GM12878 (cell line): ENCODE results near the gene ACTR10. TPM values are rescaled to one million over a fixed set of nuclear protein-coding genes. Genes with fewer than 3 reads are reported as not detected.

ENCODE experiments used
- ATAC-seq: fragments of 200-7000 bp; cut with Tn5 transposase; 3 replicates; pipeline ENCODE4 v1.9.1; 2020; ENCODE audit warnings: mild to moderate bottlenecking, moderate library complexity
- BruUV-seq: library from RNA; stranded (reverse); fragments of 400-500 nt; replicated peaks from 2 replicates; lab custom pipeline; 2021; lab: Mats Ljungman, UMichigan
- CTCF ChIA-PET: fragments of 300-600 bp; sonication (Branson Sonifier 250); formaldehyde crosslinking; extraction: SDS; loops from one replicate; lab custom pipeline; 2021; ENCODE audit warnings: inconsistent platforms; lab: Yijun Ruan, JAX
- POLR2A ChIA-PET: fragments of 350-600 bp; formaldehyde crosslinking; extraction: SDS; loops from one replicate; lab custom pipeline; 2021; ENCODE audit warnings: inconsistent platforms; lab: Charles Lee
- RAD21 ChIA-PET: fragments of 300-600 bp; sonication (Branson Sonifier 250); formaldehyde crosslinking; loops from one replicate; lab custom pipeline; 2023; ENCODE audit warnings: antibody characterized with exemption; ENCODE audit not compliant: unreplicated experiment; lab: Charles Lee
- SMC1A ChIA-PET: fragments of 300-600 bp; sonication (Branson Sonifier 250); formaldehyde crosslinking; loops from one replicate; lab custom pipeline; 2023; ENCODE audit not compliant: unreplicated experiment, uncharacterized antibody; lab: Charles Lee
- DNase-seq: peaks from one replicate; pipeline ENCODE4 v3.0.0-alpha.2; 2011; ENCODE audit warnings: low read depth, low spot score
- FAIRE-seq: peaks from 3 replicates; lab custom pipeline; 2011; peaks lifted over from hg19 to GRCh38; lab: Jason Lieb, UNC
- H2AFZ ChIP-seq: 2 replicates; pipeline ENCODE4 v1.6.0; 2011; ENCODE audit warnings: low read depth, low read length, control low read depth; ENCODE audit not compliant: control insufficient read depth
- H3K27ac ChIP-seq: 2 replicates; pipeline ENCODE4 v1.5.1; 2011; ENCODE audit warnings: control low read depth; ENCODE audit not compliant: control insufficient read depth, insufficient read depth
- H3K27me3 ChIP-seq, 2 experiments: replicated peaks in 1 of 2; 2 replicates each; pipeline versions ENCODE4 v1.6.0 to v1.6.1; 2011; ENCODE audit warnings: low read length in 1 of 2; ENCODE audit not compliant: control insufficient read depth in 2 of 2, insufficient read depth in 2 of 2
- H3K36me3 ChIP-seq, 2 experiments: 2 replicates each; pipeline ENCODE4 v1.5.1; 2011; ENCODE audit warnings: low read length in 1 of 2; ENCODE audit not compliant: control insufficient read depth in 2 of 2, insufficient read depth in 2 of 2
- H3K4me1 ChIP-seq: 2 replicates; pipeline ENCODE4 v1.6.1; 2011; ENCODE audit warnings: mild to moderate bottlenecking, low read length, moderate library complexity, mixed read lengths; ENCODE audit not compliant: control insufficient read depth, insufficient read depth
- H3K4me2 ChIP-seq: 2 replicates; pipeline ENCODE4 v1.6.0; 2011; ENCODE audit warnings: control low read depth; ENCODE audit not compliant: control insufficient read depth, insufficient read depth
- H3K4me3 ChIP-seq: fragments of 200-600 bp; sonication (generic); 2 replicates; pipeline ENCODE4 v1.5.1; 2016
- H3K79me2 ChIP-seq: 2 replicates; pipeline ENCODE4 v1.6.0; 2011; ENCODE audit warnings: low read length; ENCODE audit not compliant: control insufficient read depth, insufficient read depth
- H3K9ac ChIP-seq: 2 replicates; pipeline ENCODE4 v1.8.0; 2011; ENCODE audit warnings: low read length, control low read depth, mixed read lengths; ENCODE audit not compliant: control insufficient read depth, insufficient read depth
- H3K9me3 ChIP-seq: replicated peaks from 3 replicates; pipeline ENCODE4 v1.5.1; 2011; ENCODE audit warnings: mild to moderate bottlenecking, low read length; ENCODE audit not compliant: control insufficient read depth, insufficient read depth
- H4K20me1 ChIP-seq: 2 replicates; pipeline ENCODE4 v1.6.0; 2011; ENCODE audit not compliant: control insufficient read depth, insufficient read depth
- HCFC1 ChIP-seq: fragments of 150-350 bp; IDR thresholded peaks from 2 replicates; pipeline ENCODE4 v1.6.1; 2014; ENCODE audit warnings: low read length
- IKZF1 ChIP-seq: fragments of 450-650 bp; conservative IDR thresholded peaks from 2 replicates; pipeline ENCODE4 v1.6.1; 2017; ENCODE audit warnings: antibody characterized with exemption, mild to moderate bottlenecking
- JUNB ChIP-seq: IDR thresholded peaks from 2 replicates; pipeline ENCODE4 v1.6.1; 2016; ENCODE audit warnings: antibody characterized with exemption, mild to moderate bottlenecking
- NR2F1 ChIP-seq: fragments of 450-650 bp; conservative IDR thresholded peaks from 2 replicates; pipeline ENCODE4 v1.6.1; 2017; ENCODE audit warnings: mild to moderate bottlenecking
- SMAD5 ChIP-seq: IDR thresholded peaks from 2 replicates; pipeline ENCODE4 v1.6.1; 2016; ENCODE audit warnings: antibody characterized with exemption, low read depth
- ZBTB4 ChIP-seq: fragments of 450-650 bp; formaldehyde crosslinking; IDR thresholded peaks from 2 replicates; pipeline ENCODE4 v1.4.0; 2022; ENCODE audit warnings: mild to moderate bottlenecking, moderate library complexity
- WGBS: methylation state at CpG from one replicate; pipeline ENCODE4 v1.1.6; 2016; ENCODE audit warnings: low lambda C conversion rate; ENCODE audit not compliant: insufficient replicate concordance, insufficient coverage; ENCODE audit errors: missing lambda C conversion rate; 5-methylcytosine and 5-hydroxymethylcytosine counted together
- in situ Hi-C: fragments of 300-500 bp; cut with MboI; formaldehyde crosslinking; loops from 9 replicates; pipeline ENCODE4 v1.14.3; 2018; ENCODE audit warnings: mixed read lengths
- intact Hi-C: fragments of 100-400 bp; cut with micrococcal nuclease; formaldehyde crosslinking; loops from one replicate; pipeline ENCODE4 v1.14.2; 2022; ENCODE audit not compliant: unreplicated experiment
- polyA plus RNA-seq, 11 experiments: library from polyadenylated mRNA; depleted of rRNA in 4 of 11; unstranded in 6 of 11; stranded (reverse) in 5 of 11; fragments of >200 nt; fragmentation: Nextera tagmentation in 4 of 11; fragmentation: Illumina TruSeq in 1 of 11; extraction: Ambion mirVana in 4 of 11; extraction: Trizol in 1 of 11; gene quantifications; 1 replicate in 1 of 11; 2 replicates in 10 of 11; pipeline versions ENCODE4 v1.2.1 to v1.2.3, GENCODE V29; 2011 to 2016; ENCODE audit warnings: inconsistent platforms in 2 of 11, missing spikeins in 2 of 11, low read depth in 1 of 11
- total RNA-seq, 4 experiments: library from RNA; depleted of rRNA in 3 of 4; stranded (reverse); fragments of >200 nt in 3 of 4; fragmentation: Illumina TruSeq in 1 of 4; extraction: Trizol in 1 of 4; gene quantifications; 2 replicates each; pipeline versions ENCODE4 v1.2.1 to v1.2.3, GENCODE V29; 2013 to 2021

ACTR10 gene
- total and polyA plus RNA-seq, 10 of the 15 experiments (the other 5 are each of a cell fraction or from before 2014, with no cell fraction given), result 26.0 to 74.3 (median 38.9) TPM

- DNase-seq (no peak), FAIRE-seq (no peak), ATAC-seq (peak; percentile 3; the same call in 1 of the 3 replicates)
- H2AFZ ChIP-seq, result peak overlapping the region; percentile 98
- no peaks in the 10 kb centered on the region for H4K20me1 ChIP-seq
- in situ Hi-C loops (no loop called here), intact Hi-C loops (loop anchor here (5.0 kb wide), 2 partner anchors 36 to 1146 kb away; no protein-coding TSS in a partner anchor)
- no peaks in the 10 kb centered on the region for H3K9me3 ChIP-seq
- 0% methylated on average over 2 of the region's 2 CpGs for WGBS
- no peaks in the 10 kb centered on the region; the same call in 1 of the 2 replicates for H3K4me1 ChIP-seq
- SMC1A ChIA-PET, result interaction anchor here (1.0 kb wide), 2 partner anchors 10 to 45 kb away, joined by 3 read pairs; no protein-coding TSS in a partner anchor
- peaks cover 20% of the 10 kb centered on the region for H3K79me2 ChIP-seq
- peak overlapping the region; percentile 46 for H3K4me2 ChIP-seq
- TF ChIP-seq SMAD5 (no peak), ZBTB4 (CRISPR knock-in tag) (no peak), NR2F1 (no peak), JUNB (no peak), HCFC1 (no peak), IKZF1 (no peak)
- POLR2A ChIA-PET, result interaction anchor here (1.0 kb wide), 1 partner anchor 38 kb away, joined by 3 read pairs; no protein-coding TSS in a partner anchor
- H3K9ac ChIP-seq, result peak overlapping the region; percentile 81
- H3K27ac ChIP-seq, result peak overlapping the region; percentile 70
- RAD21 ChIA-PET, result interaction anchor here (1.5 kb wide), 1 partner anchor 98 kb away, joined by 4 read pairs; the partner anchor contains the start of gene ARID4A
- TSS peak; percentile 87 for BruUV-seq
- CTCF ChIA-PET, result interaction anchor here (1.0 kb wide), 1 partner anchor 34 kb away, joined by 3 read pairs; no protein-coding TSS in a partner anchor
- H3K4me3 ChIP-seq, result peak overlapping the region; percentile 96
- H3K27me3 ChIP-seq, result no peaks in the 10 kb centered on the region
- H3K36me3 ChIP-seq, result no peaks in the 10 kb centered on the region
These were observed 897 bp downstream of the ACTR10 start for GRCh38 chr14:58200846-58201245.
